CD14-positive monocyte (primary cell): ENCODE data around the gene MTUS2. TPM values are rescaled to one million over a fixed set of nuclear protein-coding genes. Genes with fewer than 3 reads are reported as not detected.

Experiments used
- DNase-seq, 3 donors: peaks; one replicate each; pipeline ENCODE4 v3.0.0-alpha.2; 2011 to 2022
- H2AFZ ChIP-seq: 2 replicates; pipeline ENCODE4 v1.6.0; 2012; ENCODE audit warnings: mild to moderate bottlenecking, low read depth, low read length, inconsistent platforms; ENCODE audit not compliant: insufficient read depth, poor library complexity, severe bottlenecking
- H3K27ac ChIP-seq, 2 donors: 1 replicate in 1 of 2; 2 replicates in 1 of 2; pipeline ENCODE4 v1.5.1; 2012 to 2013; ENCODE audit warnings: low read length in 2 of 2, control low read depth in 1 of 2, inconsistent platforms in 1 of 2, low read depth in 1 of 2, mild to moderate bottlenecking in 1 of 2
- H3K27me3 ChIP-seq, 2 donors: one replicate each; pipeline versions ENCODE4 v1.6.0 to v1.6.1; 2011 to 2013; ENCODE audit warnings: low read length in 2 of 2; ENCODE audit not compliant: control insufficient read depth in 2 of 2, insufficient read depth in 2 of 2
- H3K36me3 ChIP-seq, 2 donors: replicated peaks in 1 of 2; 1 replicate in 1 of 2; 2 replicates in 1 of 2; pipeline versions ENCODE4 v1.5.1 to v1.6.1; 2012 to 2013; ENCODE audit warnings: low read length in 2 of 2, control low read depth in 1 of 2, inconsistent platforms in 1 of 2, mild to moderate bottlenecking in 1 of 2; ENCODE audit not compliant: insufficient read depth in 2 of 2, control insufficient read depth in 1 of 2
- H3K4me1 ChIP-seq, 2 donors: 1 replicate in 1 of 2; 2 replicates in 1 of 2; pipeline versions ENCODE4 v1.5.1 to v1.6.1; 2012 to 2013; ENCODE audit warnings: low read length in 2 of 2, control low read depth in 1 of 2, inconsistent platforms in 1 of 2, mild to moderate bottlenecking in 1 of 2, moderate library complexity in 1 of 2; ENCODE audit not compliant: insufficient read depth in 2 of 2, control insufficient read depth in 1 of 2
- H3K4me2 ChIP-seq: replicated peaks from 2 replicates; pipeline ENCODE3; 2012; ENCODE audit warnings: low read length, moderate library complexity, mild to moderate bottlenecking; ENCODE audit not compliant: poor library complexity, severe bottlenecking; ENCODE audit errors: extremely low read depth
- H3K4me3 ChIP-seq, 3 experiments: fragments of 200-600 bp in 1 of 3; sonication (generic) in 1 of 3; replicated peaks in 1 of 3; 1 replicate in 2 of 3; 2 replicates in 1 of 3; pipeline ENCODE4 v1.5.1; 2011 to 2013; ENCODE audit warnings: low read length in 3 of 3, mild to moderate bottlenecking in 3 of 3, control low read depth in 2 of 3, low read depth in 2 of 3, inconsistent platforms in 1 of 3, moderate library complexity in 1 of 3
- H3K79me2 ChIP-seq: 2 replicates; pipeline ENCODE4 v1.6.0; 2012; ENCODE audit warnings: mild to moderate bottlenecking, control low read depth, inconsistent platforms, low read length, moderate library complexity; ENCODE audit not compliant: insufficient read depth
- H3K9ac ChIP-seq: 2 replicates; pipeline ENCODE4 v1.6.0; 2017; ENCODE audit warnings: low read length, mild to moderate bottlenecking; ENCODE audit not compliant: insufficient read depth, poor library complexity, severe bottlenecking
- H3K9me3 ChIP-seq, 2 donors: replicated peaks in 1 of 2; 1 replicate in 1 of 2; 2 replicates in 1 of 2; pipeline versions ENCODE4 v1.5.1 to v1.6.1; 2012 to 2013; ENCODE audit warnings: low read length in 2 of 2, control low read depth in 1 of 2; ENCODE audit not compliant: control insufficient read depth in 1 of 2, insufficient read depth in 1 of 2
- H4K20me1 ChIP-seq: 2 replicates; pipeline ENCODE4 v1.6.0; 2012; ENCODE audit warnings: mild to moderate bottlenecking, low read length, control low read depth, moderate library complexity; ENCODE audit not compliant: insufficient read depth
- H3K27ac Mint-ChIP-seq, 7 donors: one replicate each; pipeline ENCODE4 v1.8.0; 2020; ENCODE audit warnings: mild to moderate bottlenecking in 7 of 7, mixed read lengths in 7 of 7, moderate library complexity in 6 of 7, inconsistent platforms in 2 of 7
- H3K27me3 Mint-ChIP-seq, 3 donors: one replicate each; pipeline ENCODE4 v1.8.0; 2021 to 2022; ENCODE audit warnings: low read depth in 3 of 3, mild to moderate bottlenecking in 3 of 3, mixed read lengths in 3 of 3, moderate library complexity in 3 of 3, inconsistent platforms in 1 of 3
- H3K36me3 Mint-ChIP-seq, 2 donors: one replicate each; pipeline ENCODE4 v1.8.0; 2020; ENCODE audit warnings: mixed read lengths in 2 of 2, inconsistent platforms in 1 of 2, mild to moderate bottlenecking in 1 of 2
- H3K4me1 Mint-ChIP-seq: one replicate; pipeline ENCODE4 v1.8.0; 2020; ENCODE audit warnings: mild to moderate bottlenecking, mixed read lengths
- H3K4me3 Mint-ChIP-seq, 2 donors: one replicate each; pipeline ENCODE4 v1.8.0; 2020; ENCODE audit warnings: mild to moderate bottlenecking in 2 of 2, mixed read lengths in 2 of 2, moderate library complexity in 1 of 2
- H3K9me3 Mint-ChIP-seq, 7 donors: one replicate each; pipeline ENCODE4 v1.8.0; 2020 to 2022; ENCODE audit warnings: mixed read lengths in 7 of 7, mild to moderate bottlenecking in 6 of 7, moderate library complexity in 6 of 7, inconsistent platforms in 2 of 7
- CTCF ChIP-seq: fragments of 200-600 bp; IDR thresholded peaks from one replicate; pipeline ENCODE4 v1.8.0; 2022; ENCODE audit warnings: antibody characterized with exemption, mild to moderate bottlenecking
- WGBS: methylation state at CpG from one replicate; pipeline ENCODE4 v1.1.5; 2013; ENCODE audit warnings: missing lambda C conversion rate; ENCODE audit not compliant: insufficient coverage; 5-methylcytosine and 5-hydroxymethylcytosine counted together
- intact Hi-C, 2 donors: fragments of 100-400 bp; cut with micrococcal nuclease; formaldehyde crosslinking; loops; one replicate each; pipeline versions ENCODE4 v1.15.0 to v1.15.1; 2023
- polyA plus RNA-seq, 3 donors: library from polyadenylated mRNA; depleted of rRNA in 1 of 3; unstranded in 2 of 3; stranded (reverse) in 1 of 3; fragments of 300-500 nt in 2 of 3; fragments of >200 nt in 1 of 3; fragmentation: Illumina TruSeq in 2 of 3; gene quantifications; 1 replicate in 2 of 3; 2 replicates in 1 of 3; pipeline ENCODE4 v1.2.3, GENCODE V29; 2012 to 2021

MTUS2 gene
- polyA plus RNA-seq, 3 donors, result 0.04 TPM; not detected in 2

- no peak overlapping the region for H3K27ac Mint-ChIP-seq
- H3K9ac ChIP-seq, result no peak overlapping the region
- no CpG with 5 or more reads among the region's 5 CpGs for WGBS
Observed at GRCh38 chr13:29317828-29318227, 497.7 kb downstream of the MTUS2 start.

GRCh38 chr13:29318741-29319140, 498.6 kb downstream of the MTUS2 start:
- Histone ChIP-seq H3K9ac (no peak overlapping the region), H3K79me2 (no peaks in the 10 kb centered on the region), H3K27me3 (no peaks in the 10 kb centered on the region), H2AFZ (no peak overlapping the region), H3K4me1 (no peaks in the 10 kb centered on the region), H3K36me3 (no peaks in the 10 kb centered on the region), H4K20me1 (no peaks in the 10 kb centered on the region), H3K27ac (no peak overlapping the region), H3K4me3 (no peak overlapping the region), H3K9me3 (peaks cover 0 to 4% of the 10 kb centered on the region in 2 donors), H3K4me2 (no peak overlapping the region)
- peaks cover 0 to 8% (median 4%) of the 10 kb centered on the region in 7 donors for H3K9me3 Mint-ChIP-seq
- no peak for TF ChIP-seq CTCF
- no peaks in the 10 kb centered on the region for H3K4me1 Mint-ChIP-seq
- intact Hi-C loops, result no loop called here
- no peak for DNase-seq
- H3K36me3 Mint-ChIP-seq, result no peaks in the 10 kb centered on the region
- H3K4me3 Mint-ChIP-seq, result no peak overlapping the region
- no peak overlapping the region for H3K27ac Mint-ChIP-seq
- 90% methylated on average over 1 of the region's 6 CpGs for WGBS
- H3K27me3 Mint-ChIP-seq, result peaks cover 0 to 10% (median 2%) of the 10 kb centered on the region in 3 donors

More at GRCh38 chr13:29317828-29318227, 497.7 kb downstream of the MTUS2 start:
- Histone ChIP-seq H3K36me3 (no peaks in the 10 kb centered on the region), H3K4me1 (no peaks in the 10 kb centered on the region), H4K20me1 (no peaks in the 10 kb centered on the region), H3K4me3 (no peak overlapping the region), H3K4me2 (no peak overlapping the region), H3K9me3 (peaks cover 0 to 3% of the 10 kb centered on the region in 2 donors), H2AFZ (no peak overlapping the region), H3K27ac (no peak overlapping the region), H3K27me3 (no peaks in the 10 kb centered on the region), H3K79me2 (no peaks in the 10 kb centered on the region)
- no peak for DNase-seq
- intact Hi-C loops, result no loop called here
- Mint-ChIP-seq H3K27me3 (peaks cover 0 to 8% (median 0%) of the 10 kb centered on the region in 3 donors), H3K36me3 (no peaks in the 10 kb centered on the region), H3K4me1 (no peaks in the 10 kb centered on the region), H3K9me3 (peaks cover 0 to 8% (median 3%) of the 10 kb centered on the region in 7 donors), H3K4me3 (no peak overlapping the region)
- TF ChIP-seq CTCF, result no peak
